Stimulated activated naive CD8-positive, alpha-beta T cell treated with anti-CD3 and anti-CD28 coated beads, Interleukin-15, Interleukin-2, amounts not matched to agents 100 U/mL and 50 U/mL, for 24 hours (primary cell): ENCODE measurements around the gene IL4R.
"Not testable (repeated sequence)": the region's sequence is repeated elsewhere in the genome, so short reads cannot be mapped to it uniquely, and the experiment has no call there.

Experiments
- ATAC-seq: fragments of 150-1000 bp; cut with Tn5 transposase; one replicate; pipeline ENCODE4 v1.10.0; 2021
- DNase-seq: peaks from one replicate; pipeline ENCODE4 v3.0.0; 2021

Gene IL4R

DNA sequence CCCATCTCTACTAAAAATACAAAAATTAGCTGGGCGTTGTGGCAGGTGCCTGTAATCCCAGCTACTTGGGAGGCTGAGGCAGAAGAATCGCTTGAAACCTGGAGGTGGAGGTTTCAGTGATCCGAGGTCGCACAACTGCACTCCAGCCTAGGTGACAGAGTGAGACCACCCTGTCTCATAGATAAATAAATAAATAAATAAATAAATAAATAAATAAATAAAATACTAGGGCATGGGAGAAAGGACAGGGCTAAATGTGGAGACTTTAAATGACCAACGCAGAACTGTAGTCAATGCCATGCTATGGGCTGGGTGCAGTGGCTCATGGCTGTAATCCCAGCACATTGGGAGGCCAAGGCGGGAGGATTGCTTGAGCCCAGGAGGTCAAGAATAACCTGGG lies 25.5 kb upstream of the IL4R start:
- ATAC-seq, DNase-seq: not testable (repeated sequence)

GRCh38 chr16:27289669-27290068 lies 24.1 kb upstream of the IL4R start:
- DNase-seq (no peak), ATAC-seq (no peak)

DNA sequence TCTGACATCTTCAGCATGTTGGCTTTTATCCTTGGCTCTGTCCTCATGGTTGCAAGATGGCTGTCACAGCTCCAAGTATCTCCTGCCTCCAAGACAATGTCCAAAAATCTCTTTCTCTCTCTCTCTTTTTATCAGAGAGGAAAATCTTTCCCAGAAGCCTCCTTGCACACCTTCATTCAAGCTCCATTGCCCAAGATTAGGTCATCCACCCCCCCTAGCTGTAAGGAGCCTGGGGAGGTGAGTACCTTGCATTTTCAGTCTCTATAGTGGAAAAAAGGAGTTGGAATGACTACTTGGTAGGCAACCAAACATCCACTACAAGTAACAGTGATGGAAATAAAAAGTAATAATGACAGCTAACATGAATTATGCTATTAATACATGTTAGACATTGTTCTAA lies 23.2 kb upstream of the IL4R start:
- no peak for DNase-seq
- peak; percentile 69 for ATAC-seq

DNA sequence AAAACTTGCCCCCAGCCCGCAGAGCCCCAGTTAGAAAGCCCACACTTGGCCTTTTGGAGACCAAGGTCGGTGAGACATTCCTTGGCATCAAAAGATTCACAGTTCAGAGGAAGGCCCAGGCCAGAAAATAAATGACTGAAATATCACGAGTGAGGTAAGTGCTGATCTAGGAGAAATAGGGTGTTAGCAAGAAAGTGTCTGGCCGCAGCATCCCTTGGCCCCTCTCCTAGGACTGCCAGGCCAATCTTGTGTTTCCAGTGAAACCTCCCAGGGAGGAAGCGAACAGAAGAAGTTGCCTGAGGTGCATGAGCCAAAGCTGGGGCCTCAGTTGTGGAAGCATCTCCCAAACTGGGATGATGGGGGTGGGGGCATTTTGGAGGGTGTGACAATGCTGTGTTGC lies 22.7 kb upstream of the IL4R start:
- ATAC-seq (peak; percentile 19), DNase-seq (no peak)

DNA sequence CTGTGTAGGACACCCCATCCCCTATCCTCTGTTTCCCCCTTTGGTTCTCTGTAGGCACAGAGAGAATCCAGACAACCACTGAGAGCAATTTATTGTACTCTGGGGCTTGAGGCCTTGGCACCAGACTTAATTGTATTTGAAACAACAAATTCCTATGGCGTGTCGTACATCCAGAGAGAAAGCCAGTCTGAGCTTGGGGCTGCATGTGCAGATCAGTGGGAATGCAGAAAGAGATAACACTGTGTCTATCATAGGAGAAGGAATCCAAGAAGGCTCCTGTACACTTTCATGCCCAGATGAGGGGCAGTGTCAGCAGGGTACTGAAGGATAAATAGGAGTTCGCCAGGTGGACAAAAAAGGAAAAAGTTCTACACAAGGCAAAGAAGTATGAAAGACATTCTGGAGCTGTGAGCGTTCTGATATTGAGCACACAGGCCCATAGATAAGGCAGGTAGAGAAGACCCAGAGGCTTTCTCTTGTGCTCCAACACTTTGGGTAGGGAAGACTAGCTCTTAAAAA lies 22.0 kb upstream of the IL4R start:
- DNase-seq (no peak), ATAC-seq (no peak)

DNA sequence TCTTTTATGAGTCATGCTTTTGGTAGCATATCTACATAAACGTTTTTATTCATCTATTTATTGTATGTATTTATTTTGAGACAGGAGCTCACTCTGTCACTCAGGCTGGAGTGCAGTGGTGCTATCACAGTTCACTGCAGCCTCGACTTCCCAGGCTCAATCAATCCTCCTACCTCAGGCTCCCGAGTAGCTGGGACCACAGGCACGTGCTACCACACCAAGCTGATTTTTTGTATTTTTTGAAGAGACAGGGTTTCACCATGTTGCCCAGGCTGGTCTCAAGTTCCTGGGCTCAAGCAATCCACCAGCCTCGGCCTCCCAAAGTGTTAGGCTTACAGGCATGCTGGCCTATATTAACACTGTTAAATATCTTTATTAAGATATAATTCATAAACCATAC lies 20.4 kb upstream of the IL4R start:
- DNase-seq = no peak
- ATAC-seq = no peak

DNA sequence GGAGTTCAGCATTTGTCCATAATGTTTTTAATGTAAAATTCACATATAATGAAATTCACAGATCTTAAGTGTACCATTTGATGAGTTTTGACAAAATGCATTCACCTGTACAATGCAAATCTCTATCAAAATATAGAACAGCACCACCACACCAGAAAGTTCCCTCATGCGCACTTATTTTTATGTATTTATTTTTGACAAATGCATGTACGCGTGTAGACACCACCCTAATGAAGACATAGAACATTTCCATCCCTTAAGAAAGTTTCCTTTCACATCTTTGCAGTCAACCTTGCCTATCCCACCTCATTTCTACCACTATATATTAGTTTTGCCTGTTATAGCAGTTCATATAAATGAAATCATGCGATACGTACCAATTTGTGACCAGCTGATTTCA lies 15.6 kb upstream of the IL4R start:
- no peak for ATAC-seq
- no peak for DNase-seq

DNA sequence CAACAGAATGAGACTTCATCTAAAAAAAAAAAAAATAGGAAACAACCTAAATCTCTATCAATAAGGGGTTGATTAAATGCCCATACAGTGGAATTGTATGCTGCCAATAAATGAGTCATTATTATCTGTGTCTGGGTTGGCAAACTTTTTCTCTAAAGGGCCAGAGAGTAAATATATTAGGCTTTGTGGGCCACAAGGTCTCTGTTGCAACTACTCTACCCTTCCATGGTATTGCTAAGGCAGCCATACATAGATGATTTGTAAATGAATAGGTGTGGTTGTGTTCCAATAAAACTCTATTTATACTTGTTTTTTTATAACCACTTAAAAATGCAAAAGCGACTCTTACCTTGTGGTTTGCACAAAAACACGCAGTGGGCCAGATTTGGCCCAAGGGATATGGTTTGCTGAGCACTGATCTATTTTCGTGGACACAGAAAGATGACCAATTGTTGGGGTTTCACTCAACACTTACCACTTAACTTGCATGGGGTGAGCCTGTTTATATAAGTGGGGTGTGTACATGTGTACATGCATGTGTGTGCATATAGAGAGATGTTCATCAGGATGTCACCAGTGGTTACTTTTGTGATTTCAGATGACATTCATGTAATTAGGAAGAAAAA lies 12.4 kb upstream of the IL4R start:
- ATAC-seq = no peak
- DNase-seq = no peak

- ATAC-seq = no peak
- DNase-seq = no peak
These were observed 11.6 kb upstream of the IL4R start for GRCh38 chr16:27302126-27302525.

- DNase-seq = peak; percentile 2
- ATAC-seq = no peak
These were observed 10.3 kb upstream of the IL4R start for GRCh38 chr16:27303256-27304100.

DNA sequence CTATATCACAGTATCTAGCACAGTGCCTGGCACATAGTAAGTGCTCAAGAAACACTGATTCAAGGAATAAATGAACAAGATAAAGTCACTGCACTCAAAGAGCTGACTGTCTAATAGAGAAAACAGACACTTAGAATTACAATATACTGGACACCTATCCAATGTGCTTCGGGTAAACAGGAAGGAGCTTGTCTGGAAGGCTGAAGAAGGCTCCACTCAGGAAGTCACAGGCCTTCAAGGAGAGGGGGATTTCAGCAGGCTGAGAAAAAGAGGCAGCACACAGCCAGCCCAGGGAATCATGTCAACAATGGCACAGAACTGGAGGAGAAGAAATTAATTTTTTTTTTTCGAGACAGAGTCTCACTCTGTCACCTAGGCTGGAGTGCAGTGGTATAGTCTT lies 9.7 kb upstream of the IL4R start:
- DNase-seq (no peak), ATAC-seq (no peak)

DNA sequence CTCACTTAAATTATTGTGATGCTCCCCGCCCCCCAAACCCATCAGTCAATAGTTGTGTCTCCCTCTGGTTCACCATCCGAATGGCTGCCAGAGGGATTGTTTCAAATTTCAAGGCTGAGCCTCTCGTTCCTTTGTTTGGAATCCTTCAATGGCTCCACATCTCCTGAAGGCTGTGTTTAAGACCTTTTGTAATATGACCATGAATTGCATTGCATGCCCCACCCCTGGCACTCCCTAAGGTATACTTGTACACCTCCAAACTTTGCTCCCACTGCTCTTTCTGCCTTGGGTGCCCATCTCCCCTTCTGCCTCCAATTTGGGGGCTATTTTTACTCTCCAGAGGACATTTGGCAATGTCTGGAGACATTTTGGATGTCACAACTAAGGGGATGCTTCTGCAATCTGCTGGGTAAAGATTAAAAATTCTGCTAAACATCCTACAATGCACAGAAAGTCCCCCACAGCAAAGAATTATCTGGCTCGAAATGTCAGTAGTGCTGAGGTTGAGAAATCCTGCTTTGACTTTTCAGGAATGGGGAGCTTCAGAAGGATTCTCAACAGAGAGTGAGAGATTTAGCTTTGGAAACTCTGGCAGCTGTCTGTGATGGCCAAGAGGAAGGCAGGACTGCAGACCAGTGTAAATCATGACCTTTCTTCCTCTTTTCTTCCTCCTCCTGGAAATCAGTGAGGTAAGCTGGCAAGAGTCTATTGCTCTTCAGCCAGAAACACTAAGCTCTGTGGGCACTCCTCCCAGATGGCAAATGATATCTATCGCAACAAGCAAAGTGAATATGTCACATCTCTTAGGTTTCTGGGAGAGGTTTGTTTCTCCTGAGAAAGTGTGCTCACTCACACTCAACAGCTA lies 8.7 kb upstream of the IL4R start:
- no peak for ATAC-seq
- DNase-seq = no peak

DNA sequence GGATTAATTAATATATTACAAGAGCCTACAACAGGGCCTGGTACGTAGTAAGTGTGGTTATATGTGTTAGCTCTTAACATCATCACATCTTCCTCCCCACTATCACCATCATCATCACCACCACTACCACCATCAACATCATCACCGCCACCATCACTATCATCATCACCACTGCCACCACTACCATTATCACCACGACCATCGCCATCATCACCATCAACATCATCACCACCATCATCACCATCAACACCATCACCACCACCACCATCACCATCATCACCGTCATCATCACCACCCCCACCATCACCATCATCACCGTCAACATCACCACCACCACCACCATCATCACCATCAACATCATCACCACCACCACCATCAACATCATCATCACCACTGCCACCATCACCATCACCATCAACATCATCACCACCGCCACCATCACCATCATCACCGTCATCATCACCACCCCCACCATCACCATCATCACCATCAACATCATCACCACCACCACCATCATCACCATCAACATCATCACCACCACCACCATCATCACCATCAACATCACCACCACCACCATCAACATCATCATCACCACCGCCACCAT lies 7.8 kb upstream of the IL4R start:
- DNase-seq (no peak), ATAC-seq (no peak)

- ATAC-seq = no peak
- DNase-seq = no peak
These were observed 5.0 kb upstream of the IL4R start for GRCh38 chr16:27308792-27309191.

GRCh38 chr16:27310576-27311447 lies 3.0 kb upstream of the IL4R start:
- no peak for DNase-seq
- no peak for ATAC-seq

DNA sequence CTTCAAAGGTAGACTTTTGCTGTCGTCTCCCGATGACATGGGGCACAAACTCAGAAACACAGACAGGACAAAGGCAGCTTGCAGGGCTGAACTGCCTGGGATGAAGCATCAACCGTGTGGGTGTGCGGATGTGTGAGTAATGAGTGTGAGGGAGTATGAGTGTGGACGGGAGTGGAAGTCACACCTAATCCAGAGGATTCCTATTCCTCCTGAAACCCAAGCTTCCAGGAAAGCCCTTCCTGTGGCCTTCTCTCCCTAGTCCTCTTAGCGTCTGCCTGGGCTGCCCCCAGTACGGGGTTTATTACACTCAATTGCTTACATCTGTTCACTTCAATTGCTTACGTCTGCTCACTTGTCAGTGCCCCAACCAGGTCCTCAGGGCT lies 2.3 kb upstream of the IL4R start:
- DNase-seq (no peak), ATAC-seq (no peak)

GRCh38 chr16:27311897-27312303 lies 1.9 kb upstream of the IL4R start:
- ATAC-seq = no peak

GRCh38 chr16:27312580-27313421 lies 973 bp upstream of the IL4R start:
- ATAC-seq (no peak), DNase-seq (no peak)

More at GRCh38 chr16:27311897-27312303, 1.9 kb upstream of the IL4R start:
- DNase-seq = no peak

DNA sequence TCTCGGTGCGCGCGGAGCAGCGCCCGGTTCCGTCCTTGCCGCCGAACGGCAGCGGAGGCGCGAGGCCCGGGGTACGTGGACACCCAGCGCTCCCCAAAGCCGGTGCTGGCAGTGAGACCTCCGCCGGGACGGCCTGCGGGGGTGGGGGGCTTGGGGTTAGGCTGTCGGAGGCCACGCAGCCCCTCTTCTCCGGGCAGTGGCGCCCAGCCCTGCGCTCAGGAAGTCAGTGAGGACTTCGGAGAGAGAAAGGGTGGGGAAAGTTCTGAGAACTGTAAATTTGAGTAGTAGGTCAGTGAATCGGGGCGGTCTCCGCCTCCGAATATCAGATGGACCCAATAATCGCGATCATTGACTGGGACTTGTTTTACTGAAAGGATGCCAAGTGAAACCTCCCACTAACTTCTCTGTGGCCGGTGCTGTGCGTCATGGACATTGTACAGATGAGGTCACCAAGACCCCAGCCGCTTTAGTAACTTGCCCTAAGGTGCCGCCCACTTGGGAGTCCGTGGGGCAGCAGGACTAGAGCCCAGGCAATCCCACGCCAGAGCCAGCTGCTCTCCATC lies 468 bp downstream of the IL4R start:
- peak; percentile 80 for DNase-seq
- ATAC-seq = peak; percentile 26

DNA sequence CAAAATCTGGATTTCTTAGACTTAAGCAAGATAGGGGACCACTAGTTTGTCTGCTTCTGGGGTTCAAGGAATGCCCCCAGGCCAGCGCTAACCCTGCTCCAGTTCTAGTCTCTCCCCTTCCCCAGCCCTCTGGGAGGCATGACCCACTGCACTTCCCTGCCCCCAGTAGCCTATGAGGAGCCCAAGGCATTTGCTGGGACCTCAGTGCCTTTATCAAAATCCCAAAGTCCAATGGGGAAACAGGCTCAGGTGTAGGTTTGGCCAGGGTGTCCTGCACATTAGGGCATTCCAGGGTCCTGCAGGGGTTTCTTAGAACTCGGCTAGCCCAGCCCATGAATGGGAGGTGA lies 1.2 kb downstream of the IL4R start:
- no peak for ATAC-seq
- no peak for DNase-seq
